Osteoblast (primary cell): ENCODE results near the gene FOXO3. TPM values are rescaled to one million over a fixed set of nuclear protein-coding genes. Genes with fewer than 3 reads are reported as not detected.

Experiments used
- DNase-seq: peaks from one replicate; pipeline ENCODE4 v3.0.0; 2011; ENCODE audit warnings: low spot score, mixed read lengths; ENCODE audit not compliant: insufficient read length; ENCODE audit errors: missing footprints
- H2AFZ ChIP-seq: 2 replicates; pipeline ENCODE4 v1.6.0; 2011; ENCODE audit warnings: mild to moderate bottlenecking, low read length
- H3K27ac ChIP-seq: 2 replicates; pipeline ENCODE4 v1.5.1; 2011; ENCODE audit warnings: mild to moderate bottlenecking, low read depth, low read length, moderate library complexity
- H3K27me3 ChIP-seq: 2 replicates; pipeline ENCODE4 v1.6.0; 2012; ENCODE audit warnings: mild to moderate bottlenecking, control low read depth, inconsistent platforms, low read length, moderate library complexity; ENCODE audit not compliant: insufficient read depth
- H3K36me3 ChIP-seq: 2 replicates; pipeline ENCODE4 v1.5.1; 2011; ENCODE audit warnings: mild to moderate bottlenecking, low read length, control low read depth, moderate library complexity; ENCODE audit not compliant: insufficient read depth
- H3K4me1 ChIP-seq: 2 replicates; pipeline ENCODE4 v1.5.1; 2011; ENCODE audit warnings: mild to moderate bottlenecking, low read length, control low read depth, moderate library complexity; ENCODE audit not compliant: insufficient read depth
- H3K4me2 ChIP-seq: 2 replicates; pipeline ENCODE4 v1.6.0; 2011; ENCODE audit warnings: mild to moderate bottlenecking, low read length; ENCODE audit not compliant: insufficient read depth
- H3K4me3 ChIP-seq: fragments of 200-600 bp; sonication (generic); 3 replicates; pipeline ENCODE4 v1.5.1; 2012; ENCODE audit warnings: mild to moderate bottlenecking, low read length, inconsistent platforms; ENCODE audit not compliant: insufficient read depth
- H3K79me2 ChIP-seq: 2 replicates; pipeline ENCODE4 v1.6.0; 2012; ENCODE audit warnings: mild to moderate bottlenecking, low read length, control low read depth, inconsistent platforms; ENCODE audit not compliant: insufficient read depth
- H3K9me3 ChIP-seq: 2 replicates; pipeline ENCODE4 v1.5.1; 2011; ENCODE audit warnings: low read depth, low read length, control low read depth
- H4K20me1 ChIP-seq: 2 replicates; pipeline ENCODE4 v1.6.0; 2012; ENCODE audit warnings: mild to moderate bottlenecking, low read length, control low read depth; ENCODE audit not compliant: insufficient read depth
- CTCF ChIP-seq: IDR thresholded peaks from 2 replicates; pipeline ENCODE4 v1.5.1; 2011; ENCODE audit warnings: mild to moderate bottlenecking, low read depth, low read length, moderate library complexity; ENCODE audit errors: extremely low read depth
- total RNA-seq: library from RNA; depleted of rRNA; stranded (reverse); fragments of >200 nt; gene quantifications from 2 replicates; pipeline ENCODE4 v1.2.3, GENCODE V29; 2012

The FOXO3 gene
- total RNA-seq, 1 donor = 53.2 TPM

- H3K4me3 ChIP-seq = peak overlapping the region; percentile 59
- no peaks in the 10 kb centered on the region for H3K79me2 ChIP-seq
- H3K36me3 ChIP-seq = no peaks in the 10 kb centered on the region
- H3K4me2 ChIP-seq = peak overlapping the region; percentile 74
- peaks cover 11% of the 10 kb centered on the region for H3K4me1 ChIP-seq
- no peaks in the 10 kb centered on the region for H3K27me3 ChIP-seq
- peak overlapping the region; percentile 28 for H2AFZ ChIP-seq
- no peak for DNase-seq
- H3K27ac ChIP-seq = no peak overlapping the region
- TF ChIP-seq CTCF = no peak
- no peaks in the 10 kb centered on the region for H4K20me1 ChIP-seq
- no peaks in the 10 kb centered on the region for H3K9me3 ChIP-seq
These were observed 170.2 kb downstream of the FOXO3 start for GRCh38 chr6:108730635-108731515.

GRCh38 chr6:108732091-108732870 lies 171.6 kb downstream of the FOXO3 start:
- H3K4me1 ChIP-seq = peaks cover 22% of the 10 kb centered on the region
- DNase-seq = peak; percentile 89
- H3K79me2 ChIP-seq = no peaks in the 10 kb centered on the region
- no peak overlapping the region for H3K4me2 ChIP-seq
- TF ChIP-seq CTCF = no peak
- no peaks in the 10 kb centered on the region for H4K20me1 ChIP-seq
- H3K36me3 ChIP-seq = no peaks in the 10 kb centered on the region
- H3K27me3 ChIP-seq = no peaks in the 10 kb centered on the region
- H3K4me3 ChIP-seq = no peak overlapping the region
- no peaks in the 10 kb centered on the region for H3K9me3 ChIP-seq
- no peak overlapping the region for H3K27ac ChIP-seq
- no peak overlapping the region for H2AFZ ChIP-seq

- no peak for DNase-seq
- Histone ChIP-seq H3K27me3 (no peaks in the 10 kb centered on the region), H3K79me2 (no peaks in the 10 kb centered on the region), H3K9me3 (no peaks in the 10 kb centered on the region), H3K36me3 (no peaks in the 10 kb centered on the region), H3K4me2 (no peak overlapping the region), H3K27ac (no peak overlapping the region), H3K4me3 (no peak overlapping the region), H4K20me1 (no peaks in the 10 kb centered on the region), H2AFZ (no peak overlapping the region), H3K4me1 (peaks cover 30% of the 10 kb centered on the region)
- TF ChIP-seq CTCF = no peak
These were observed 172.3 kb downstream of the FOXO3 start for GRCh38 chr6:108733051-108733450.
